HG02870 (cell line): ENCODE data around the gene BAMBI.

ENCODE experiments used
- ATAC-seq: cut with Tn5 transposase; IDR thresholded peaks from one replicate; pipeline ENCODE4 v1.9.1; 2021; ENCODE audit warnings: mild to moderate bottlenecking, moderate library complexity; ENCODE audit not compliant: unreplicated experiment

Gene BAMBI

DNA sequence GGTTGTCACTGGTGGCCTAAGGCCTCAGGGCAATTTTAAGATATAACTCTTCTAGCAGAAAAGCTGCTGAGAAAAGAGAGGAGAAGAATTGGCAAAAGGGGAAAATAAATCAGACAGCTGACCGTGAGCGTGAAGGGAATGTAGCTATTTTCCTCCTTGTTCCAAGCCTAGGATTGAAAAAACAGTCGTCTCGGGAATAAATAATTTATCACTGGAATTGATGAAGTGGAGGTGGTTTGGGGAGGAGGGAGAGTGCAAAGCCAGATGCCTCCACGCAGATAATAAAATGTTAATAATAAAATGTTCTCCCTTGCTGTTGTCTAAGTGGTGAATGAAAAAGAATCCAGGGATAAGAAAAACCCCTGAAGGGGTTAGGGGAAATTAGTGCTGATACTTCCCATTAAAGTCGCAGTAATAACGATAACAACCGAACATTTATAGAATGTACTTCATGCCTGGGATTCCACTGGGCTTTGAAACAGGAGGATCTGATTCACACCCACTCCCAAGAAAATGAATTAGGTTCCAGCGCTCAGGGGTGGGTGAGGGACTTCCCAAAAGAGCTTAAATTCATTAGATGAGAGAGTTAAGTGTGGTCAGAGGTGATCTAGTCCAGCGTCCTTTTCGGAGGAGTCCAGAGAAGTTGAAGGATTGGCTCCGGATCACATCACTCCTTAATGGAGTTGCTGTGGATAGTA lies 27.3 kb downstream of the BAMBI start:
- ATAC-seq, result no peak

DNA sequence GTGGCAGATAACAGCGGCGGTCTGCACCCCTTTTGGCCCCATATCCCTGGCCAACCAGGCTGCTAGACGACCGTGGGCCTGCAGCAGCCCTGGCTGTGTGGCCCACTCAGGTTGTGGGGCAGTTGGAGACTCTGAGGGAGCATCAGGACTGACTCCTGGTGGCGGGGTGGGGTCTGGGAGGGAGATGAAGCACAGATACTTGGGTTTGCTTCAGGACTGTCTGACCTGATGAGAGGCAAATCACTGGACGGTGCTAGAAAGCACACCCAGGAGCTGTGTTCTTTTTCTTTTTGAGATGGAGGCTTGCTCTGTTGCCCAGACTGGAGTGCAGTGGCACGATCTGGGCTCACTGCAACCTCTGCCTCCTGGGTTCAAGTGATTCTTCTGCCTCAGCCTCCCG lies 28.2 kb downstream of the BAMBI start:
- no peak for ATAC-seq

DNA sequence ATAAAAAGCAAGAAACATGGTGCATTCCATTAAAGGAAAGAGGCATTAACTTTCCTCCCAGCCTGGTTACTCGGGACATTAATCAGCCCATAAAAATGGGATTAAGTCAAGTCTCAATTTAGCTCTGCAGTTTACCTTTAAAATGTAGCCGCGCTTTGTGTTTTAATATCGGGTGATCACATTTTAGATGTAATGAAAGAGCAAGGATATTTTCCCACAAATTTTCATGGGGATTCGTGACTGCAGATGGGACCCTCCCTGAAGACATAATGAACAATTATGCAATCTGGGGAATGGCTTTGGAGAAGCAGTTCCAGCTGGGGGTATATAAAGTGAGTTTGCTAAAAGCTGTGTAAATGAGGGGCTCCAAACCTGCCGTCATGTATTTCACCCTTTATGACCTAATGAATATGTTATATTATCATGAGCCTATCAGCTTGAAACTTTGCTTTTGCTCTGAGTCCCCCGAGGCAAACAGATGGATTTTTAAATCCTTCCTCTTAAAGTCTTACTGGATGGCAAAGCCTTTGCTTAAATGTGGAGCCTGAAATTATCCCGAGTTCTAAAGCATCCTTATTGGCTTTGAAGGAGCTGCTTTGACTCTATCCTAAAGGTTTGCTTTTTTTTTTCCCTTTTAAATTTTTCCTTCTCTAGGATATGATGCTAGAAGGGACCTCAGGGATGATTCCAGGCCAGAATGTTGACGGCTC lies 31.8 kb downstream of the BAMBI start:
- no peak for ATAC-seq

DNA sequence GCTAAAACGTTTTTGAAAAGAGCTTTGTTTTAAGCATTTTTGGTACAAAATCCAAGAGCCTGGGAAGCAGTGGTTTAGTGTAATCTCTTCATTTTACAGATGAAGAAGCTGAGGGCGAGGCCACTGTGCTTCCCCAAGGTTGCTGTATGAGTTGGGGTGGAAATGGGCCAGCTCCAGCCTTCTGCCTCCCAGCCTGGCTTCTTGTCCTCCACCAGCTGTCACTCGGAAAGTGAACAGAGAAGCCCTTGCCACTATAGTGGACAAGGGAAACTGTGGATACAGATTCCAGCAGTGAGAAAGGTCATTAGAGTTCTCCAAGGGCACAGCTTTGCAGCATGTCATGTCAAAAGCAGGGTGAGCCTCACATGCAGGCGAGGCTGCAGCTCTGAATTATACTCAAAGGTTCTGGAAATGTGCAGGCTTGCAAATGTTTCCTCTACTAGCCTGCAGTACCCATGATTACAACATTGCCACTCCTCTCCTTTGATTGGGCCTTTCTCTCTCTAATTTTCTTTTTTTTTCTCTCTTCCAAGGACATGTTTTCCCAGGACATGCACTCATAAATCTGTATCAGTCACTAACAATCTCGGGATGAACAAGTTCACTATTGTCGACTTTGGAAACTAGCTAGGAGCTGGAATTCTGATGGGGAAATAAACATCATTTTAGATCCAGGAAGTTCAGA lies 33.0 kb downstream of the BAMBI start:
- ATAC-seq, result no peak

DNA sequence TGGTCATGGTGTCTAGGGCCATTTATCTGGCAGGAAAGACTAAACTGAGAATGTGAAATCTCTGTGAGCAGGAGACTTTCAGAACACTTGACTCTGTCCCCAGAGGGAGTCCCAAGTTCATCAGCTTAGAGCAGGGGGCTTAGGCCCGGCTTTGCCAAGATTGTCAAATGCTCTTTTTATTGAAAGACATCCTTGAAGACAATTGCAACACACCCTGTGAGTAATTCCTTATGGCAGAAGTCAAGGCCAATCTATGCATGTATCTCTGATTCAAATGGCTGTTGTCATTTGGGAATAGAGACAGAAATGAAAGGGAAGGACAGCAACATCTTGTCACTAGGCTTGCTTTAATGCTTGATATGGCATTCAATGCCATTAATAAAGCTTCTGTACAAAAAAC lies 33.7 kb downstream of the BAMBI start:
- no peak for ATAC-seq

DNA sequence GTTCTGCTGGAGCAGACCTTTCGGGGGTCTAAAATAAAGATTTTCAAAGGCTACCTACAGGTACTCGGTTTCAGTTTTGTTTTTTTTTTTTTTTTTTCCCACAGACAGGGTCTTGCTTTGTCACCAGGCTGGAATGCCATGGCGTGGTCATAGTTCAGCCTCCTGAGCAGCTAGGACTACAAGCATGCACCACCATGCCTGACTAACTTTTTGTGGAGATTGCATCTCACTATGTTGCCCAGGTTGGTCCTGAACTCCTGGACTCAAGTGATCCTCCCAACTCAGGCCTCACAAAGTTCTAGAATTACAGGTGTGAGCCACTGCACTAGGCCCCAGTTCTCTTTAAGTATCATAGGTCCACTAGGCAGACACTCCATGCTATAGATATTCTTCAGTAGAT lies 34.5 kb downstream of the BAMBI start:
- ATAC-seq, result no peak

DNA sequence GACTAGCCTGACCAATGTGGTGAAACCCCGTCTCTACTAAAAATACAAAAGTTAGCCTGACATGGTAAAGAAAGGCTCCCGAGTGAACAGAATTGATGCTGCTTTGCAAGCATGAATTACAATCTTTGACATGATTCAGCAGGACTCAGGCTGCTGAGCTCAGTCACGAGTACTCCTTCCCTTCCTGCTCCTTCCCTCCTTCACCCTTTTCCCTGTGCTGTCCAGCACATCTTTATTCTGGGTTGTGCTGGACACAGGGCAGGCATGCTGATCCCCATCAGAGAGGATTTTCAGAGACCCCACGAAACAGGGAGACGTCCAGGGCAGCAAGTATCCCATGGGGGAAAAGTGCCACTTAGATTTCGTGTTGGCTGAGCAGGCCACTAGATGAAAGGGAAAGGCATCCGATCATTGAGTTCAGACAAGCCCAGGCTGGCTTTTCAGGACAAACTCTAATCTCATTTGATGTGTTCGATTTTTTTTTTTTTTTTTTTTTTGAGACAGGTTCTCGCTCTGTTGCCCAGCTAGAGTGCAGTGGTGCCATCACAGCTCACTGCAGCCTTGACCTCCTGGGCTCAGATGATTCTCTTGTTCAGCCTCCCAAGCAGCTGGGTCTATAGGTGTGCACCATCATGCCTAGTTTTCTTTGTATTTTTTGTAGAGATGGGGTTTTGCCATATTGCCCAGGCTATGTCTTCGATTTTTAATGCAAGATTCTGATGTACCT lies 36.5 kb downstream of the BAMBI start:
- no peak for ATAC-seq

DNA sequence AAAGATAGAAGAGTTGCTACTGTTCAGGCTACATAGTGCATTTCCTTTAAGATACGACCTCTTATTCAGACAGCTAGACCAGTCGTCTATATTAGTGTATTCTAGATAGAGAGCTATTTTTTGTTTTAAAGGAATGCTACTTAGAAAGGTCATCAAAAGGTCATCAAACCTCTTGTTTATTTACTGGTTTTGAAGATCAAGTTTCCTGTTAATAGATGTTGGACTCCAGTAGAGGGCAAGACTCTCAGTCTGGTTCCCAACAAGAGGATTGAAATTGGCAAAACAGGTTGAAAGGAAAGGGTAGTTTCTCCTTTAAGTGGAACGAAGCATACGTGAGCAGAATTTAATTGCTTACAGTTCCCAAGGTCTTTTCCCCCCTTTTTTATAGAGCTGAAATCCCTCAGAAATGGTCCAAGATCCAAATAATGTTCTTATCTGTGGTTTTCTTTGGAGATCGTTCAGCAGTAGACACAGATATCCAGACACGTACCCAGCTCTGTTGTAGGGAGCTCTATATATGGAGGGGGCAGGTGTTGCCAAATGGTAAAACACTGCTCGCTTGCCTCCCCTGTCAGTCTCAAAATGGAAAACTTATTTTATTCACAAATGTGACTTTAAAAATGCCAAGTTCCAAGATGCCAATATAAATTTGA lies 37.2 kb downstream of the BAMBI start:
- ATAC-seq, result no peak

GRCh38 chr10:28715246-28715645 lies 37.9 kb downstream of the BAMBI start:
- ATAC-seq, result no peak

GRCh38 chr10:28715757-28716156 lies 38.4 kb downstream of the BAMBI start:
- ATAC-seq, result no peak

DNA sequence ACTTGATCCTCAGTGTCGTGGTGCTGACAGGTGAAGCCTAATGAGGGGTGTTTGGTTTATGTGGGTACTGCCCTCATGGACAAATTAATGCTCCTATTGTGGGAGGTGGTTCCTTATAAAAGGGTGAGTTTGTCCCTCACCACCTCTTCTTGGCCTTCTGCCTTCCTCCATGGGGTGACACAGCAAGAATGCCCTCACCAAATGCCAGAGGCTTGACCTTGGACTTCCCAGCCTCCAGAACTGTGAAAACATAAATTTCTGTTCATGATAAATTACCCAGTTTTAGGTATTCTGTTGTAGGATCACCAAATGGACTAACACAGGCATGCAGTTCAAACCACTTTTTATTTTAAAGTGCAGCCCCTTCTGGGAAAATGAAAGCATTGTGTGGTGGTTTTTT lies 39.4 kb downstream of the BAMBI start:
- no peak for ATAC-seq

DNA sequence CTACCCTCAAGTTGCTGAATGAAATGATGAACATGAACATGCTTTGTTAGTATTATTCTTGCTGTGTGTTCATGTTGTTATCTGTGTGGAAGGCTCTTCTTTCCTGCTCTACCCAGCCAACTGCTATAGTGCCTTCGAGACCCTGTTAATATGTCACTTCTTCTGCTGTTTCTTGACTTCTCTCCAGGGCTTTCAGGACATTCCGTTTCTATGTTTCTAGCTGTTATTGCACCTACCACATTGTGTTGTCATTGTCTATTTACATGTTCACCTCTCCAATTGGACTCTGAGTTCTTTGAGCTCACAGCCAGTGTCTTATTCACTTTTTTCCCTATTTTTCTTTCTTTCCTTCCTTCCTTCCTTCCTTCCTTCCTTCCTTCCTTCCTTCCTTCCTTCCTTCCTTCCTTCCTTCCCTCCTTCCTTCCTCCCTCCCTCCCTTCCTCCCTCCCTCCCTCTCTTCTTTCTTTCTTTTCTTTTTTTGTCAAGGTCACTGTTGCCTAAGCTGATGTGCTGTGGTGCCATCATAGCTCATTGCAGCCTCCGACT lies 40.4 kb downstream of the BAMBI start:
- no peak for ATAC-seq

- ATAC-seq, result no peak
These were observed 42.6 kb downstream of the BAMBI start for GRCh38 chr10:28719789-28720436.

DNA sequence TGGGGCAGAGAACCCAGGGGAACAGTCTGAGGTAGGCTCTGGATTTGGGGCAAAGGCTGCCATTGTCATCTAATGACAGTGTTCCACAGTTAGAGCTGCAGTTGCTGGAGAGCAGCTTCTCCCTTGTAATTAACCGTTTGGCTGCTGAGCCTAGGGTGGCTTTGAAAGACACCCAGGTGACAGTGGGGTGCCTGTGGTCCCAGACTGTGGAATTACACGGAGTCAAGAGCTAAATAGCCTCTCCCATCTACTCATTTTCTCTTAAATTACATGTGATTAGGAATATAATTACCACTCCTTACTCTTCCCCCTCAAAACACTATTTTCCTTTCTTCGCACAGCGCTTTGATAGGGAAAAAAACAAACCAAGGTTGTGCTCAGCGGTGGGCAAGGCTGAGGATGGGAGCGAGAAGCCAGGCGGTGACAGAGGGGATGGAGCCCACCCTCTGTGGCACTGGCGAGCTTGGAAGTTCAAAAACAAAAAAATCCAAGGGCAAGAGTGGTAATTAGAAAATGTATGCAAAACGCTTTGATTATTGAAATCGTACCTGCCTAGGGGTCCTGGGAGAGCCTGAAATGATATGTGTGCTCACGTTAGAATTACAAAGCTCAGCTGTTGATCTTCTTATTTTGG lies 44.1 kb downstream of the BAMBI start:
- ATAC-seq, result no peak

DNA sequence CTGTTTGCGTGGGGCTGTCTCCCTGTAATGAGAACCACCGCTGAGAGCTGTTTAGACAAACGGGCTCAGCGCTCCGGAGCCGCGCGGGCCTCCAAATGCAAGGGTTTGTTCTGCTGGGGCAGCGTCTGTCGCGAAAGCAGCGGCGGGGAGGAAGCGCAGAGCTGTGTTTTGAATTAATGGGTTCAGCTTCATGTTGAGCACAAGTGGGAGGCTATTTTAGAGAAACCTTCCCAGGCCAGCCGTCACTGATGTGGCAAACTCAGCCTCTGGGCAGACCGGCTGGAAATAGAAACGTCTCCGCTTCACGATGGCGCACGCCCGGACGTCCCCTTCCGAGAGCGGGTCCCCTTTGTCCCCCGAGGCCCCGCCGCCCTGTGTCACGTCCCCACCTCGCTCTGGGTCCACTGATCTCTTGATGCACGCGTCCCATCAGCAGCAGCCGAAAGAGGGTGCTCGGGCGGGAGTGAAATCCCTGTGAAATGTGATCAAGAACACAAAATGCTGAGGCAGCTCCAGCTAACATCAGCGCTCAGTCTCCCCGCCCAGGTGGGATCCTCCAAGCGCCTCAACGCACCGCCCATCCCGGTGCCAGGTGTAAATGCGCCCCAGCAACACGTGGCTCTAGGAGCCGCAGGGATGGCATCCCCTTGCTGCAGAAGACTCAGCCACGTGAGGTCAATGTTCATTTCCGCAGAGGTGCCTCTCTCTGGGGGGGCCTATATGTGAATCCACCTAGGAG lies 44.9 kb downstream of the BAMBI start:
- ATAC-seq, result no peak

- no peak for ATAC-seq
These were observed 51.0 kb downstream of the BAMBI start for GRCh38 chr10:28728366-28728765.

- ATAC-seq, result no peak
These were observed 52.9 kb downstream of the BAMBI start for GRCh38 chr10:28730031-28730778.

GRCh38 chr10:28732091-28732490 lies 54.8 kb downstream of the BAMBI start:
- ATAC-seq, result no peak
